ENCODE measurements around the gene TSTD1. TPM values are rescaled to one million over a fixed set of nuclear protein-coding genes. Genes with fewer than 3 reads are reported as not detected.

The TSTD1 gene
- total and polyA plus RNA-seq, 10 donors: 24.3 to 141 (median 31.0) TPM

- no peaks in the 10 kb centered on the region for H3K9me3 ChIP-seq
- 1 to 3% (median 2%) methylated on average over 15 of the region's 15 CpGs for WGBS, 5 donors
- intact Hi-C loops (cut with DNase I; ENCODE audit: low total_unique reads): no loop called here
- DNase-seq: peak; percentile 95
- peaks cover 17 to 84% (median 58%) of the 10 kb centered on the region in 6 donors for H3K4me1 ChIP-seq
- TF ChIP-seq POLR2AphosphoS5 (IDR thresholded peaks at IDR 0.05): peak; percentile 84 to 96 (median 94)
- TF ChIP-seq POLR2A (IDR thresholded peaks at IDR 0.05): peak in 1 of 3 donors; percentile 5
- TF ChIP-seq, protein P1, sequence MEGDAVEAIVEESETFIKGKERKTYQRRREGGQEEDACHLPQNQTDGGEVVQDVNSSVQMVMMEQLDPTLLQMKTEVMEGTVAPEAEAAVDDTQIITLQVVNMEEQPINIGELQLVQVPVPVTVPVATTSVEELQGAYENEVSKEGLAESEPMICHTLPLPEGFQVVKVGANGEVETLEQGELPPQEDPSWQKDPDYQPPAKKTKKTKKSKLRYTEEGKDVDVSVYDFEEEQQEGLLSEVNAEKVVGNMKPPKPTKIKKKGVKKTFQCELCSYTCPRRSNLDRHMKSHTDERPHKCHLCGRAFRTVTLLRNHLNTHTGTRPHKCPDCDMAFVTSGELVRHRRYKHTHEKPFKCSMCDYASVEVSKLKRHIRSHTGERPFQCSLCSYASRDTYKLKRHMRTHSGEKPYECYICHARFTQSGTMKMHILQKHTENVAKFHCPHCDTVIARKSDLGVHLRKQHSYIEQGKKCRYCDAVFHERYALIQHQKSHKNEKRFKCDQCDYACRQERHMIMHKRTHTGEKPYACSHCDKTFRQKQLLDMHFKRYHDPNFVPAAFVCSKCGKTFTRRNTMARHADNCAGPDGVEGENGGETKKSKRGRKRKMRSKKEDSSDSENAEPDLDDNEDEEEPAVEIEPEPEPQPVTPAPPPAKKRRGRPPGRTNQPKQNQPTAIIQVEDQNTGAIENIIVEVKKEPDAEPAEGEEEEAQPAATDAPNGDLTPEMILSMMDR (IDR thresholded peaks at IDR 0.05 in 8 of 11, conservative IDR thresholded peaks at IDR 0.05 in 3 of 11): no peak
- no peaks in the 10 kb centered on the region for H3K27me3 ChIP-seq (replicated peaks in 1 of 7)
- no peaks in the 10 kb centered on the region for H3K36me3 ChIP-seq
- peak overlapping the region; percentile 85 to 98 (median 92) for H3K27ac ChIP-seq
- H3K4me3 ChIP-seq: peak overlapping the region in 7 of 8 donors; percentile 6 to 67 (median 27)
Measured at GRCh38 chr1:161013488-161014230, 25.1 kb downstream of the TSTD1 start.

DNA sequence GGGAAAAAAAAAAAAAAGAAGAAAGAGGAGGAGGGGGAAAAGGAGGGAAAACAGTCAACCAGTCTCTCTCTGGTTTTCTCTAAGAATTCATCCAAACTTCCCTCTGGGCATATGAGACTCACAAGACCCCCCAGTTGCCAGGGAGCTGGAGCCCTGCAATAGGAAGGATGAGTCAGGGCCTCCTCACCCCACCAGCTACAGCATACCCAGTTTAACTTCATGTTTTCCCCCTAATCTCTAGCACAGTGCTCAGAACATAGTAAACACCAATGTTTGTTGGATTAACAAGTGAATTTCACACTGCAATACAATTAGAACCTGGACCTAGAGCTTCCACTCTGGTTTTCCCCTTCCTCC lies 25.7 kb downstream of the TSTD1 start:
- Histone ChIP-seq H3K36me3 (no peaks in the 10 kb centered on the region), H3K4me1 (peaks cover 16 to 84% (median 55%) of the 10 kb centered on the region in 6 donors), H3K27ac (peak overlapping the region; percentile 85 to 98 (median 92)), H3K9me3 (no peaks in the 10 kb centered on the region), H3K27me3 (replicated peaks in 1 of 7) (no peaks in the 10 kb centered on the region), H3K4me3 (peak overlapping the region in 6 of 8 donors; percentile 6 to 67 (median 27))
- intact Hi-C loops (cut with DNase I; ENCODE audit: low total_unique reads): no loop called here
- TF ChIP-seq, protein P1 (IDR thresholded peaks at IDR 0.05 in 8 of 11, conservative IDR thresholded peaks at IDR 0.05 in 3 of 11): no peak
- TF ChIP-seq POLR2A (IDR thresholded peaks at IDR 0.05) (no peak), POLR2AphosphoS5 (IDR thresholded peaks at IDR 0.05) (no peak)
- no peak for DNase-seq

GRCh38 chr1:161012420-161012819 lies 26.3 kb downstream of the TSTD1 start:
- WGBS, 5 donors: 91 to 96% (median 92%) methylated on average over 3 of the region's 3 CpGs
- DNase-seq: no peak
- Histone ChIP-seq H3K4me1 (peaks cover 11 to 78% (median 50%) of the 10 kb centered on the region in 6 donors), H3K27me3 (replicated peaks in 1 of 7) (no peaks in the 10 kb centered on the region), H3K4me3 (peak overlapping the region in 1 of 8 donors; percentile 67), H3K27ac (peak overlapping the region; percentile 85 to 98 (median 92)), H3K36me3 (no peaks in the 10 kb centered on the region), H3K9me3 (no peaks in the 10 kb centered on the region)
- intact Hi-C loops (cut with DNase I; ENCODE audit: low total_unique reads): no loop called here
- no peak for TF ChIP-seq POLR2AphosphoS5 (IDR thresholded peaks at IDR 0.05)
- TF ChIP-seq POLR2A (IDR thresholded peaks at IDR 0.05): no peak
- TF ChIP-seq, protein P1 (IDR thresholded peaks at IDR 0.05 in 8 of 11, conservative IDR thresholded peaks at IDR 0.05 in 3 of 11): no peak

GRCh38 chr1:161009602-161010211 lies 29.1 kb downstream of the TSTD1 start:
- intact Hi-C loops (cut with DNase I; ENCODE audit: low total_unique reads): no loop called here
- no peak overlapping the region for H3K4me3 ChIP-seq
- H3K36me3 ChIP-seq: no peaks in the 10 kb centered on the region
- no peaks in the 10 kb centered on the region for H3K27me3 ChIP-seq (replicated peaks in 1 of 7)
- 81 to 97% (median 93%) methylated on average over 7 of the region's 7 CpGs for WGBS, 5 donors
- no peaks in the 10 kb centered on the region for H3K9me3 ChIP-seq
- H3K4me1 ChIP-seq: peaks cover 11 to 58% (median 42%) of the 10 kb centered on the region in 6 donors
- TF ChIP-seq, protein P1 (IDR thresholded peaks at IDR 0.05 in 8 of 11, conservative IDR thresholded peaks at IDR 0.05 in 3 of 11): no peak
- no peak for TF ChIP-seq POLR2A (IDR thresholded peaks at IDR 0.05)
- no peak for TF ChIP-seq POLR2AphosphoS5 (IDR thresholded peaks at IDR 0.05)
- H3K27ac ChIP-seq: peak overlapping the region in 1 of 8 donors; percentile 10
- DNase-seq: no peak

Measured in spleen (tissue), 11 donors.